Stimulated activated CD4-positive, alpha-beta T cell treated with anti-CD3 and anti-CD28 coated beads, Interleukin-15, amount 100 ng/mL, for 1 hour (primary cell): Measurements from ENCODE around the gene ANKIB1.
"Not testable (repeated sequence)": the region's sequence is repeated elsewhere in the genome, so short reads cannot be mapped to it uniquely, and the experiment has no call there.

Source experiments
- DNase-seq, 2 donors: peaks; one replicate each; pipeline ENCODE4 v3.0.0-alpha.2; 2020; ENCODE audit warnings: low read depth in 1 of 2, low spot score in 1 of 2

The ANKIB1 gene, protein sequence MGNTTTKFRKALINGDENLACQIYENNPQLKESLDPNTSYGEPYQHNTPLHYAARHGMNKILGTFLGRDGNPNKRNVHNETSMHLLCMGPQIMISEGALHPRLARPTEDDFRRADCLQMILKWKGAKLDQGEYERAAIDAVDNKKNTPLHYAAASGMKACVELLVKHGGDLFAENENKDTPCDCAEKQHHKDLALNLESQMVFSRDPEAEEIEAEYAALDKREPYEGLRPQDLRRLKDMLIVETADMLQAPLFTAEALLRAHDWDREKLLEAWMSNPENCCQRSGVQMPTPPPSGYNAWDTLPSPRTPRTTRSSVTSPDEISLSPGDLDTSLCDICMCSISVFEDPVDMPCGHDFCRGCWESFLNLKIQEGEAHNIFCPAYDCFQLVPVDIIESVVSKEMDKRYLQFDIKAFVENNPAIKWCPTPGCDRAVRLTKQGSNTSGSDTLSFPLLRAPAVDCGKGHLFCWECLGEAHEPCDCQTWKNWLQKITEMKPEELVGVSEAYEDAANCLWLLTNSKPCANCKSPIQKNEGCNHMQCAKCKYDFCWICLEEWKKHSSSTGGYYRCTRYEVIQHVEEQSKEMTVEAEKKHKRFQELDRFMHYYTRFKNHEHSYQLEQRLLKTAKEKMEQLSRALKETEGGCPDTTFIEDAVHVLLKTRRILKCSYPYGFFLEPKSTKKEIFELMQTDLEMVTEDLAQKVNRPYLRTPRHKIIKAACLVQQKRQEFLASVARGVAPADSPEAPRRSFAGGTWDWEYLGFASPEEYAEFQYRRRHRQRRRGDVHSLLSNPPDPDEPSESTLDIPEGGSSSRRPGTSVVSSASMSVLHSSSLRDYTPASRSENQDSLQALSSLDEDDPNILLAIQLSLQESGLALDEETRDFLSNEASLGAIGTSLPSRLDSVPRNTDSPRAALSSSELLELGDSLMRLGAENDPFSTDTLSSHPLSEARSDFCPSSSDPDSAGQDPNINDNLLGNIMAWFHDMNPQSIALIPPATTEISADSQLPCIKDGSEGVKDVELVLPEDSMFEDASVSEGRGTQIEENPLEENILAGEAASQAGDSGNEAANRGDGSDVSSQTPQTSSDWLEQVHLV

DNA sequence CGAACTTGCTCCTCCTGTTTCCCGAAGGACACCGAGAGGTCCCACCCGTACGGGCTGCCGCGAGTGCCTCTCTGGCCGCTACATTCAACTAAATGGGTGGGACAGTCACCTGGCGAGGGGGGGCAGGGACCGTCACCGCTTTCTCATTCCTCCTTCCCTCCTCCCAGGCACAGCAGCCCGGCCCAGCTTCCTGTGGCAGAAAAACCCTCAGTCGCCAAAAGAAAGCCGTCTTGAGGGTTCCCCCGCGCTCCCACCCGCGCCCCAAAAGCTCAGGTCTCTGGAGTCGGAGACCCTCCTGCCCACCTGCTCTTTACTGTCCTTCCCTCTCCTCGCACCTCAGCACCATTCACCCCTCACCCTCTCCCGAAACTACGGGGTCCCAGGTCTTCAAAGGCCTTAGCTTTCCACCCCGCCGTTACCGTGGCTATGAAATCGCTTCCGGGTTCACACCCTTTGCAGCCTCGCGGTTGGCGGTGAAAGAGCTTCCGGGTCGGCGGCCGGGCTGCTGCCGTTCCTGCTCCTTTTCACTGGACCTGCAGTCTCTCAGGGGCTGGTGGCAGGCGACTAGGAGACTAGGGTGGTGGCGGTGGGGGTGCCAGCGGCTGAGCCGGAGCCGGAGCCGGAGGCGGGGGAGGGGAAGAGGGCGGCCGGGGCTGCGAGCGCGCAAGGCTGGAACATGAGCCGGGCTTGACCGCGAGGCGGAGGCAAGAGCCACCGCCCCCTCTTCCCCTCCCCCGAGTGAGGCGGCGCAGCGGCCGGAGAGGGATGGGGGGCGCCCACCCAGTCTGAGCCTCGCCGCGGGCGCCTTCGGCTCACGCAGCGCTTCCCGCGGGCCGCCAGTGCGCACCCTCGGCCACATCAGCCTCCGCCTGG lies at the start of gene ANKIB1, which contains the start of gene KRIT1:
ANKIB1 (plus strand) TSS at position 488 of the 873 bp plus-strand sequence. CDS start 49,005 bp downstream, outside the sequence.
KRIT1 (minus strand) TSS at position 428 of the 873 bp plus-strand sequence. CDS start 3,779 bp downstream, outside the sequence.
- DNase-seq: peak; percentile 68 to 72

DNA sequence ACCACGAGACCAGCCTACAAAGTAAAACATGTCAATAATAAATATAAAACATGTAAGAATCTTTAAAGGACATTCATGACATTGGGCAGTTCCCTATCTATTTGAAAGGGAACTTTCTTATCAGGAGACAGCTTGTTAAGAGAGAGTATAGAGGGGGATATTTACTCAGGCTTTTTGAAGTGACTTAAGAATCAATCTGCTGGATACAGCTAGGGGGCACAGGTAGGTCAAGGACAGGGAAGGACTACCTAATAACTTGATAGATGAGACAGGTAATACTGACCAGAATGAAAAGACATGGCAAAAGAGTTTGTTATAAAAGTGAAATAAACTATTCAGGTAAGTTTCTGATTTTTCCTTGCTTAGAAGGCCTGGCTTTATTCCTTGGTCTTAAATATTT lies 45.0 kb upstream of the ANKIB1 start:
- DNase-seq: no peak

DNA sequence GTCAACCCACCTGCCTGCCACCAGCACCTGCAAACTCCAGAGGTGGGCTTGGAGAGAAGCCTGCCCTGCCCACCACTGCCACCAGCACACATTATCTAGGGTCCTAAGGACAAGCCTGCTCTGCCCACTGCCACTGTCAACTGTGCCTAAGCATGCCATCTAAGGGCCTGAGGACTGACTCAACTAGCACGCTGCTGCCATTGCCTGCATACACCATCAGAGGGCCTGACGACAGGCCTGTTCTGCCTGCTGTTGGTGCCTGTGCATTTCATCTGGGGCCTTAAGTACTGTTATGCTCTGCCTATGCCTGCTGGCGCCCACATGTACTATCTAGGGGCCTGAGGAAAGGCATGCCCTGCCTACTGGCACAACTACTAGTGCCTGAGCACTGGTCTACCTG lies 39.8 kb upstream of the ANKIB1 start:
- DNase-seq: no peak

DNA sequence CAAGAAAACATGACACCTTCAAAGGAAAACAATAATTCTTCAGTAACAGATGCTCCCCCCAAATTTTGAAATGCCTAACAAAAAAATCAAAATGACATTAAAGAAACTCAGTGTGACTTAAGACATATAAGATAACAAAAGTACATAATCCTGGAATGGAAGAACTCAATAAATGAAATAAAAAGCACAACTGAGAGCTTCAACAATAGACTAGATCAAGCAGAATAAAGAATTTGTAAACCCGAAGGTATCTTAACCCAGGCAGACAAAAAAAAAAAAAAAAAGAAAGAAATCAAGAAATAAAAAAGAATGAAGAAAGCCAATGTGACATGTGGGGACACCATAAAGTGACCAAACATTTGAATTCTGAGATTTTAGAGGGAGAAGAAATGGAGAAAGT lies 39.1 kb upstream of the ANKIB1 start:
- no peak for DNase-seq

DNA sequence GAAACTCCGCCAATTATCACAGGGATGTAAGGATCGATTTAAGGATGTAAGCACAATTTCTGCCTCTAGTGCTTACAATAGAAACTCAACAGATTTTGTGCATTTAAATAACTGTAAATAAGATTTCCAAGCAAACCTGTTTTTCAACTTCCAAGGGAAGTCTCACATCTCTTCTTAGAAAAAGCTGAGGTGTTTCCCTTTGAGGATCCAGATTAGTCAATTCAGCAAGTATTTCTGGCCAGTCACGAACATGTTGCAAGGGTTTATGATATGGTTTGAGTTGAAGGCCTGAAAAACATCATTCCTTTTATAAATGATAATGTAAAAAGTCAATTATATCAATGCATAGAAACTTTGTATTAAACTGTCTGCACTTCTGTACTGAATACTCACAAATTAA lies 24.0 kb upstream of the ANKIB1 start:
- DNase-seq: no peak

DNA sequence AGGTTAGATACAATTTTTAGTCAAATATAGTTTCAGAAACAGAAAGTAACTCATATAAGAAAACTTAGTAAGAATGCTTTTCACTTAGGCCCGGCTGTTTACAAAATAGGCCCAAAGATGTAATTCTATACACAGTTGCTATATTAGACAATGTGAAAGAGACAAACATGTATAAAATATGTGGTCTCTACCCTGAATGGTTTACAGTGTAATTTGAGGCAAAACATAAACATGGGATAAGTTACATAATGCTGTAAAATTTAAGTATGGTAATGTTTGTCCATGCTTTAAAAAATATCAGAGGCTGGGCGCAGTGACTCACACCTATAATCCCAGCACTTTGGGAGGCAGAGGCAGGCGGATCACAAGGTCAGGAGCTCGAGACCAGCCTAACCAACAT lies 18.8 kb upstream of the ANKIB1 start:
- DNase-seq: no peak

DNA sequence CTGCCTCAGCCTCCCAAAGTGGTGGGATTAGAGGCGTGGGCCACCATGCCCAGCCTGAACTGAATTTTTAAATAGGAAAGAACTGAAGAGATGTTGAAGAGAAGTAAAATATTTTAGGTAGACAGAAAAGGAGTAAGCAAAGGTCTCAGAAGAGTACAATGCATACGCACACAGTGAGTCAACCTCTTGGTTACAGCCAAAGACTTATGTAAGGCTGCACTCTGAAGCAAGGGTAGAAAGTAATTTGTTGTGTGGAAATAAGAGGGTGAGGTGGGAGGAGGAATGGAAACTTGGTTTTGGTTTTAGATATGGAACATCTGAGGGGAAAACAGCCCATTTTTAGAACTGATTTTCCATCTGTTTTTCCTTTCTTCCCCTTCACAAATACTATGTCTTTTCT lies 17.7 kb upstream of the ANKIB1 start:
- DNase-seq: no peak

DNA sequence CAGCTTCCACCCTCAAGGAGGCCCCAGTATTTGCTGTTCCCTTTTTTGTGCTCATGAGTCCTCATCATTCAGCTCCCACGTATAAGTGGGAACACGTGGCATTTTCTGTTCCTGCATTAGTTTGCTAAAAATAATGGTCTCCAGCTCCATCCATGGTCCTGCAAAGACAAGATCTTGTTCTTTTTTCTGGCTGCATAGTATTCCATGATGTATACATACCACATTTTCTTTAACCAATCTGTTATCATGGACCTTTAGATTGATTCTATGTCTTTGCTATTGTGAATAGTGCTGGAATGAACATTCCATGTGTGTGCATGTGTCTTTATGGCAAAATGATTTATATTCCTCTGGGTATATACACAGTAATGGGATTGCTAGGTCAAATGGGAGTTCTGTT lies 17.0 kb upstream of the ANKIB1 start:
- no peak for DNase-seq

DNA sequence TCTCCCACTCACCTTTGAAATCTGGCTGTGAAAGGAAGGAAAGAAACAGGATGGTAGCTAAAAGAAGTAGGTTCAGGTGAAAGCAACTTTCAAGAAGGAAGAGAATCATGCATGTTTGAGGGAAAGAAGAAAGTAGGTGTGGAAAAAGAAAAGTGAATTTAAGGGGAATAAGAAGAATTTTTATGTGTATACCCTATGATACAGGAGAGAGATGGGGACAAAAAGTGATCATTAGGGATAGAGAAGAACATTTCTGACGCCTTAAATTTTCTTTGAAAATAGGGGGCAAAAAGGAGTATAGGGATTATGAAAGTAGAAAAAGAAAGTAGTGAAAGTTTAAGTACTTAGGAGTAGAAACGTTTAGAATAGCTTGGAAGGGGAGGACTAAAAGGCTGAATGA lies 15.2 kb upstream of the ANKIB1 start:
- no peak for DNase-seq

DNA sequence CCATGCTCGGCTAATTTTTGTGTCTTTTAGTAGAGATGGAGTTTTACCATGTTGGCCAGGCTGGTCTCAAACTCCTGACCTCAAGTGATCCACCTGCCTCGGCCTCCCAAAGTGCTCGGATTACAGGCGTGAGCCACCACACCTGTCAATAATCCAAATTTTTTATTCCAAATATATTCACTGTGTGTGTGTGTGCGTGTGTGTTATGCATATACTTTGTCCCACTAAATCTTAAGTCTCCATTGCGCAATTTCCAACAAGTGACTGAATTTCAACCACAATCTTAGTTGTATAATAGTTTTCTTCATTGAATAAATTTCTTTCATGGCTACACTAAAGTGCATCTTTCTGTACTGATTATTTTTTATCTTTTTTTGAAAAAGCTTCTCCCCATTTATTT lies 2.8 kb upstream of the ANKIB1 start:
- DNase-seq: no peak

DNA sequence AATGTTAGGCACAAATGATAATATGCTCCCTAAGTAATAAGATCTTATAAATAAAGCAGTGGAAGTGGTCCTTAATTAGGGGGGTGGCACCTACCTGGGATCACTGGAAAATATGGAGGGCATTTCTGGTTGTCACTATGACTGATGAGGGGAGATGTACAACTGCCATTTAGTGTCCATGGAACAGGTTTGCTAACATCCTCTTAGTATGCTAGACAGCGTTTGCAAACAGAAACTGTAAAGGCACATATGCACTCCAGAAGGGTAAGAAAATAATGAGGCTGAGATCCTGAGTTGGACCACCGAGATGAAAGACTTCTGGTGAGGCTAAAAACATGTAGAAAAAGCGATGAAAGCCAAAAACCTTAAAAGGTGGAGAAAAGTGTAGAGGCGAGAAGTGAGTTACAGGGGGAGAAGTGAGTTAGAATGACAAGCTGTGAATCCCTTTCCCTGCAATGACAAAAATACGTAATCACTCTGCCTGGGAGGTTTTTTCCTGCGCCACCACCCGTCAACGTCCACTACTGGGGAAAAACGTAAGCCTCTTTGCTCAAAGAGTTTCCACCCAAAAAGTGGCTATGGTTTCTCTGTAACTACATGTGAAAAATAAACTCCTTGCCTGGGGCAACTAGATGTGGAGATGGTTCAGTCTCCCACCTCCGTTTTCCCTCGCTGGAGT lies 827 bp upstream of the ANKIB1 start:
- DNase-seq: no peak

DNA sequence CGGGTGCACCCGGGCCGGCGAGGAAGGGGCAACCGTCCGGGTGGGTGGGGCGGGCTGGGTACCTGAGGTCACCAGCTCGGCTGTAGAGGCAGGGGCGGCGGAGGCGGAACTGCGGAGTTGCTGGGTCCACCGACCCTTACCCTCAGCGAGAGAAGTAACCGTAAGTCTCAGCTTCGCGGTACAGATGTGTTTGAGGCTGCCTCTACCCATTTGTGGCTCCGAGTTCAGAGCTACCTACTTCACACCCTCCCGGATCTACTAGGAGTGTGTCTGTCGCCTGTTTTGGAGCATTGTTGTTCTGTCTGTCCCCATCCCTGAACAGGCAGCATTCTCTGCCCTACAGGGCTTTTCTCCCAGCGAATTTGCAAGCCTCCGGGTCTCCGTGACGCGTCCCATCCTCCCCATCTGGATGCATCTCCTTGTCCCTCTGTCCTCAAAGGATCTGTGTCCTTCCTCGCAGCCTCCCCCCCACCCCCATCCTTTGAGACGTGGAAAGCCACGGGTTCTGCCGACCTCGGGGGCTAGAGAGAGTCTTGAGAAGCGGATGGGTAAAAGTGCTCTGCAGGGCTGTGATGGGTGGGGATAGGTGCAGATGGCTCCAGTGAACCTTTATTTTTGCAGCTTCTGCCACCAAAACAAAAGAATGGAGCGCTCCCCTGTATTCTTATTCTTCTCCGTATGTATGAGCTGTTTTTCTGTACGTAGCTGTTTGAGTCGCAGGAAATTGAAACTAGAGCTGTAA lies 757 bp downstream of the ANKIB1 start:
- DNase-seq: no peak

DNA sequence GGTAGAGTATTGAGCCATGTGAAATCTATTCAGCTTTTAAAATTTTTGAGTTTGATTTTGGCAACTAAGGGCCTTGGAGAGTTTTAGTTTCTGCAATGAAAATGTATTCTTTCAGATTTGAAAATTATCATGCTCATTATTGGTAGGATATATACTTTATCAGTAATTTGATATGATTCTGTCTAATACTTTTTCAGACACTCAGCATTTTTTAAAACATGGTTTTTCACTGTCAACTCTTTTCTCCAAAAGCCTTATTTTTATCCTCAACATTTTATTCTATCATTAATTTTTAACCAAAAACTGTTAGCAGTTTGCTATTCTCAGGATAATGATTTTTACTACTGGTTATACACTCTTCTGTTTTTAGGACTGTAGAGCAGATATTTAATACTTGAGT lies 4.8 kb downstream of the ANKIB1 start:
- DNase-seq: no peak

DNA sequence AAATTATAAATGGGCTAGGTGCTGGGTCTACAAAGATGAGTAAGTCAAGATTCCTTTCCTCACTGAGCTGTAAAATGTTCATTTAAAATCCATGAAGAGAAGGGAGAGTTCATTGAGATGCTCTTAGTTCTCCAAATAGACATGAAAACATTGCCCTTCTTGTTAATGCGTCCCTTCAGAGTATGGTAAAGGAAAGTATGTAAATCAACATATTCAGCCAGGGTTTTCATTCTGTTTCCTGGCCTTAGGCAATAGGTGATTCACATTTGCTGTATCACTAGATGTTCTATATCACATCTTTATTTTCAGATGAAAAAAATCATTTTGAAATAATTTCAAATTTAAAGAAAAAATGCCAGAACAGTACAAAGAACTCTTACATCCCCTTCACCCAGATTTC lies 5.4 kb downstream of the ANKIB1 start:
- DNase-seq: no peak

DNA sequence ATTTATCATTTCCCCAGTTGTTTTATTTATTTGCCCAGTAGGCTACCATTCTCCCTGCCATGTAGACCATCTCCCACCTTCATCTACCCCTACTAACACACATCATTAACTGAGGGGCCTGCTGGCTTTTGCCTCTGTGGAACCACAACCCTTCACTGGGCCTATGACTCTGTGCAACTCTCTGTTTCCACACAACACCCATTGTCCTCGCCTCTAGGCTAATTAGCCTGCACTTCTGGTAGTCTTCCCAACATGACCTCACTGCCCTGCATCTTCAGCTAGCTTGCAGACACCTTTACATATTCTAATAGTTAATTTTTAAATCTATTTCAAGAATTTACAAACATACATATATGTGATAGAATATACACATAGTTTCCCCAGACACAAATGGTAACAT lies 7.5 kb downstream of the ANKIB1 start:
- no peak for DNase-seq

DNA sequence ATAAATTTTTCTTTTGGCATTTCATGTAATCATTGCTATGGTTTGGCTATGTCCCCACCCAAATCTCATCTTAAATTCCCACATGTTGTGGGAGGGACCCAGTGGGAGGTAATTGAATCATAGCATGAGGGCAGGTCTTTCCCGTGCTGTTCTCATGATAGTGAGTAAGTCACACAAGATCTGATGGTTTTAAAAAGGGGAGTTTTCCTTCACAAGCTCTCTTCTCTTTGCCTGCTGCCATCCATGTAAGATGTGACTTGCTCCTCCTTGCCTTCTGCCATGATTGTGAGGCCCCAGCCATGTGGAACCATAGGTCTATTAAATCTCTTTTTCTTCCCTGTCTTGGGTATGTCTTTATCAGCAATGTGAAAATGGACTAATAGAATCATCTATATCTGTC lies 9.0 kb downstream of the ANKIB1 start:
- DNase-seq: not testable (repeated sequence)

DNA sequence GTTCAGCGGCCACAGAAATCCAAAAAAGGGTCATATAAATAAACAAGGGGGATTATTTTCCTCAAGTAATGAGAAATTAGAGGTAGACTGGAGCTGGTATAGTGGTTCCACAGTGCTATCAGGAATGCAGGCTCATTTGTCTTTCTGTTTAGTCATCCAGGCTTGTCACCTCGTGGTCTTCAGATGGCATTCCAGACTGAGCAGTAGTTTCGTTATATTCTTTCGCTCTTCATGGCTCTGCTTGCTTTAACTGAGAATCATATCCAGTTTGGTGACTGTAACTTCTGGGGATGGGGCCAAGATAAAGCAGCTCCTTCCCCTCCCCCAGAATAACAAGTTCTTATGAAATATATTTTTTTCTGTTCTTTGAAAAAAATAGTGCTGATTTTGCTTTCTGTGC lies 9.5 kb downstream of the ANKIB1 start:
- DNase-seq: no peak

DNA sequence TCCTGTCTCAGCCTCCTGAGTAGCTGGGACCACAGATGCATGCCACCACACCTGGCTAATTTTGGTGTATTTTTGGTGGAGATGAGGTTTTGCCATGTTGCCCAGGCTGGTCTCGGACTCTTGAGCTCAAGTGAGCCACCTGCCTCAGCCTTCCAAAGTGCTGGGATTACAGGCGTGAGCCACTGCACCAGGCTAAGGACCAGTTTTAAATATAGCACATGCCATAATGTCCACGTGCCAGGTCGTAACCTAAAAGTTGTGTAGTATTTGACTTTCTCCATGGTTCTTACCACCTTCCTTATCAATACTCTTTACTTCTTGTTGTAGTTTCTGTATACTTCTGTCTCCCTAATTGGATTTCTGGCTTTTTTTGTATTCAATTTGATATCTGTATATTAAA lies 13.3 kb downstream of the ANKIB1 start:
- DNase-seq: no peak

DNA sequence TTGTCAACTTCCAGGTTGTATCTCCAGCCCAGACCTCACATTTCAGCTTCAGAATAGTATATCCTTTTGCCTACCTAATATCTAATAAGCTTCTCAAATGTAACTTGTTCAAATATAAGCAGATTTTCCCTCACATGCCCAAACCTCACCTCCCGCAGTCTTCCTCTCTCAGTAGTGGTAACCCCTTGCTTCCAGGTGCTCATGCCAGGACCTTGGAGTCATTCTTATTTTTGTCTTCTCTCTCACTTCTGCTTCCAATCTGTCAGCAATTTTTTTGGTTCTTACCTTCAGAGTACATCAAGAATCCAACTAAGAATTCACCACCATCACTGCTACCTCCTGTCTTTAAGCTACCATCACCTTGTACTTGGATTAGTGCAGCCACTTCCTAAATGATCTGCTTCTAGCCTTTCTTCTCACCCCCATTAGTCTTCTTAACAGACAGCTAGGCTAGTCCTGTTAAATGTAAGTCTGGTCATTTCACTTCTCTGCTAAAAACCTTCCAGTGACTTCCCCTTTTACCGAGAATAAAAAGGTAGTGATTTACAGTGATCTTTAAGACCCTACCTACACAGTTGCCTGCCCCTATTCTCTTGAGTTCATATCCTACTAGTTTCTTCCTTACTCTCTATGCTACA lies 14.0 kb downstream of the ANKIB1 start:
- DNase-seq: no peak
